Brain pericyte (primary cell): Measurements from ENCODE around the gene HERC6.
"Not testable (repeated sequence)": the region's sequence is repeated elsewhere in the genome, so short reads cannot be mapped to it uniquely, and the experiment has no call there.

Experiments
- DNase-seq: peaks from one replicate; pipeline ENCODE4 v3.0.0-alpha.2; 2012; ENCODE audit warnings: low read depth, low spot score

HERC6 gene

DNA sequence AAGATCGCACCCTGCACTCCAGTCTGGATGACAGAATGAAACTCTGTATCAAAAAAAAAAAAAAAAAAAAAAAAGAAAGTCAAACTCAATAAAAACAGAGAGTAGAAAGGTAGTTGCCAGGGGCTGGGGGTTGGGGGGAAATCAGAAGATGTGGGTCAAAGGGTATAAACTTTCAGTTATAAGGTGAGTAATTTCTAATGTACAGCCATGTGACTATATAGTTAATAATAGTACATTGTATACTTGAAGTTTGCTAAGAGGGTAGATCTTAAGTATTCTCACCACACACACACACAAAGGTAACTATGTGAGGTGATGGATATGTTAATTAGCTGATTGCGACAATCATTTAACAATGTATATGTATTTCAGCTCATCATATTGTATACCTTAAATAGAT, 11.5 kb downstream of the HERC6 start:
- no peak for DNase-seq

DNA sequence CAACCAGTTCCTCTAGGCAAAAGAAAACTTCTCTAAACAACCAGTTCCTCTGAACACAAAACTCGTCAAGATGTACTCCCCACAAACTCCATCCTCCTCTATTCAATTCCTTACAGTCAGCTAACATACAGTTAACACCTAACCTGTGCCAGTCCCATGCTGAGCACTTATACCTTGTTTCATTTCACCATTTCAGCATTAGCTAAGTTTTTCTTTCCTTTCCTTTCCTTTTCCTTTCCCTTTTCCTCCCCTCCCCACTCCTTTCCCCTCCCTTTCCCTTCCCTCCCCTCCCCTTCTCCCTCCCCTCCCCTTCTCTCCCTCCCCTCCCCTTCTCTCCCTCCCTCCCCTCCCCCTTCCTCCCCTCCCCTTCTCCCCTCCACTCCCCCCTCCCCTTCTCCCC, 13.1 kb downstream of the HERC6 start:
- no peak for DNase-seq

DNA sequence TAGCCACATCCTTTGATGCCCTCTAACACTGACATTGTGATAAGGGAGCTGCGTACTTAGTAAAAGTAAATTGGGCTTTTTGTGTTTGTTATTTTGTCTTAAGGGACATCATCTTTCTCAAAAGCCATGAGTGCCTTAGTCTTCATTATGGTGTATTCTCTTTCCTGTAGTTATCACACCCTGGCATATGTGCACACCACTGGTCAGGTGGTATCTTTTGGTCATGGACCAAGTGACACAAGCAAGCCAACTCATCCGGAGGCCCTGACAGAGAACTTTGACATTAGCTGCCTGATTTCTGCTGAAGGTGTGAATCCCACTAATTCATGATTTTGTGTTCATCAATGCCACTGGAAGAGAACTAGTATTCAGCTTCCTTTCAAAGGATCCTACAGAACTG, 18.0 kb downstream of the HERC6 start:
- DNase-seq, result no peak

DNA sequence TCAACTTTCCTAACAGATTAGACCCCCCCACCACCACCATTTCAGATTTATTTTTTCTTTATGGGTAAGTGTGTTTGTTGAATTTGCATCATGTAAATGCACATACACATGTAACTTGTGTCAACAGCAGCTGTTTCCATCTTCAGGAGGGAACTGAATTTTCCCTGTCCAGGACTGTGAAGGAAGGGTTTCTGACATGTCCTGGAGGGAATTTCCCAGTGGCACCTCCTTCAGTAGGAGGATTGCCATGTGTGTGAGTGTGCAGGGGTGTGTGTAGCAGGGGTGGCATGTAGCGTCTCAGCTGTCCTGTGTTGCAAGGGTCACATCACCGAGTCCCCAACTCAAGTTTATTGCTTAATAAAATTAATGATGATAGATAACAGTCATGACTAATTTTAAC, 19.7 kb downstream of the HERC6 start:
- DNase-seq, result no peak

DNA sequence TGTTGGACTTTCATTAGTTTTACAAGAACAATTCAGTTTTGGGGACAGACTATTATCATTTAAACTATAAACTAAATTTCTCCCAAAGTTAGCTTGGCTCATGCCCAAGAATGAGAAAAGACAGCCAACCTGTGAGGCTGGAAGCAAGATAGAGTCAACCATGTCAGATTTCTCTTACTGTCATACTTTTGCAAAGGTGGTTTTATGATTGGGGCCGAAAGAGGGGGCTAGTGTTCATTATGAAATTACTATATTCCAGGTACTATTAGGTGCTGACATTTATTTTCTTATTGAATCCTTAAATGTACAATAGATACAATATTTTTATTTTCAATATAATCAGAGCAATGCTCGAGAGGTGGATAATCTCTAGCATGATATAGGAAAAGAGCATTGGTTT, 30.6 kb downstream of the HERC6 start:
- DNase-seq, result no peak

GRCh38 chr4:88409789-88410188, 31.1 kb downstream of the HERC6 start:
- DNase-seq, result no peak

GRCh38 chr4:88411491-88412096, 32.9 kb downstream of the HERC6 start:
- DNase-seq, result no peak

GRCh38 chr4:88413801-88414200, 35.1 kb downstream of the HERC6 start:
- DNase-seq, result no peak

GRCh38 chr4:88414755-88415154, 36.1 kb downstream of the HERC6 start:
- DNase-seq, result no peak

- no peak for DNase-seq
Observed at GRCh38 chr4:88415982-88416381, 37.3 kb downstream of the HERC6 start.

DNA sequence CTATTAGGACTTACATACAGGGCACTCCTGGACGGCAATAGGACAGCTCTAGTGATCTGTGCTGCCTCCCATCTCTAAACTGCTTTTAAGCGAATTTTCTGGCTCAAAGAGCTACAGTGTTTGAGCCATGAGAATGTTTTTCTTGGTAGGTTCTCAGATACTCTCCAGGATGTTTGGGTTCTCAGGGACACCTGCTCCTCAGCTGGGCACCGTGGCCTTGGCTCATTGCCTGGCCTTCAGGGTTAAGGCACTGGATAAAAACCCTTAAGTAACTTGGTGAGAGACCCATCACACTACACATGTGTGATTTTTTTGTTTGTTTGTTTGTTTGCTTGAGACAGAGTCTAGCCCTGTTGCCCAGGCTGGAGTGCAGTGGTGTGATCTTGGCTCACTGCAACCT, 39.8 kb downstream of the HERC6 start:
- peak; percentile 70 for DNase-seq

GRCh38 chr4:88419874-88420273, 41.2 kb downstream of the HERC6 start:
- no peak for DNase-seq

DNA sequence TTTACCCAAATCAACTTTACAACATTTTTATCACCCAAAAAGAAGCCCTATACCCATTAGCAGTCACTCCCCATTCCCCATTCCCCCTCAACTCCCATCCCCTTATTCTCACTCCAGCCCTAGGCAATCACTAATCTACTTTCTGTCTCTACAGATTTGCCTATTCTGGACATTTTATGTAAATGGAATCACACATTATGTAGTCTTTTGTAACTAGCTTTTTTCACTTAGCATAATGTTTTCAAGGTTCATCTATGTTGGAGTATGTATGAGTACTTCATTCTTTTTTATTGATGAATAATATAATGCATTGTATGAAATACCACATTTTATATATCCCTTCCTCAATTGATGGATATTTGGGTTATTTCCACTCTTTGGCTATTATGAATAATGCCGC, 42.2 kb downstream of the HERC6 start:
- no peak for DNase-seq

GRCh38 chr4:88422403-88422802, 43.8 kb downstream of the HERC6 start:
- no peak for DNase-seq

DNA sequence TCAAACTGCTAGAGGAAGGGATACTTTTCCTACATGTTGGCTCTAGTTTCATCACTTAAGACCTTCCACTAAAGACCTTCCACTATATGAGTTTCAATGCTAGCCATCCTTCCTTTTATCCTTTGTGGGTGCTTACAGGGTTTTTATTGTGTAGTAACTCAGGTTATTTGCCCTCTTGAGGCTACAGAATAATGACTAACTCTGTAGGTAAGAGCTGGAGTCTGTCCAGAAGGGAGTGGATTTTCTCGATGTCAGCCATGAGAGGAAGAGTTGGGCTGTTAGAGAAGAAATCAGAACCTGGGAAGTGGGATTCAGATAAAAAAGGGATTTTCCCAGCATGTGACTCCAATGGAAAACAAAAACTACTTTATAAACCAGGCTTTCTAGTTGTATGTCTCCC, 50.7 kb downstream of the HERC6 start:
- no peak for DNase-seq

DNA sequence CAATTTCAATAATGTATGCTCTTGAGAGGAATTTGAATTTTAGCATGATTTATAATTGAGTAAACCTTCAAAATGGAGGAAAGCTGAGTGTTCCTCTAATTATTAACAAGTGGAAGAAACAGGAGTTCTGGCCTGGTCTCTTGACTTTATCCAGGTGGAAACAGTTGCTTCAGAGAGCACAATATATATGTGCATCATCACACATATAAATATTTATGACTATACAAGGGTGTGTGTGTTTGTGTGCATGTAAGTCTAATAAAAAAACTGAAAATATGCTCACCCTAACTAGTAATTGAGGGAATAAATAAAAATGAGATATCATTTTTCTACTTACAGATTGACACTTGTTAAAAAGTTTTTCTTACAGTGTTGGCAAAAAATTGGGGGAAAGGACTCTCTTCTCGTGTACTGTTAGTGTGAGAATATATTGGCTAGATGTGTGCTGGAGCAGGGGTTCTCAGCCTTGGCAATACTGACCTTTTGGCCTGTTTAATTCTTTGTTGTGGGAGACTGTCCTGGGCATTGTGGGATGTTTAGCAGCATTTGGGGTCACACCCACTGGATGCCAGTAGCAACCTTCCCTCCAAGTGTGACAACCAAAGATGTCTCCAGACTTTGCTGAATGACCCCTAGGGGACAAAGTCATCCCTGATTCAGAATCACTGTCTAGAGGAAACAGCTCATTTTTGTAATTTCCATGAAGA, 57.5 kb downstream of the HERC6 start:
- no peak for DNase-seq

DNA sequence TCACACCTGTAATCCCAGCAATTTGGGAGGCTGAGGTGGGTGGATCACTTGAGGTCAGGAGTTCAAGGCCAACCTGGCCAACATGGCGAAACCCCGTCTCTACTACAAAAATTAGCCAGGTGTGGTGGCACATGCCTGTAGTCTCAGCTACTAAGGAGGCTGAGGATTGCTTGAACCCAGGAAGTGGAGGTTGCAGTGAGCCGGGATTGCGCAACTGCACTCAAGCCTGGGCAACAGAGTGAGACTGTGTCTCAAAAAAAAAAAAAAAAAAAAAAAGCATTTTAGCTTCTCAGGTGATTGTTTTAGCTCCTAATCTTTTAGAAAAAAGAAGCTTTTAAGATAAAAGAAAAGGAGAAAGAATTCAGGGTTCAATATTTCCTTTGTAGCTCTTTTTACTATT, 59.2 kb downstream of the HERC6 start:
- not testable (repeated sequence) for DNase-seq

DNA sequence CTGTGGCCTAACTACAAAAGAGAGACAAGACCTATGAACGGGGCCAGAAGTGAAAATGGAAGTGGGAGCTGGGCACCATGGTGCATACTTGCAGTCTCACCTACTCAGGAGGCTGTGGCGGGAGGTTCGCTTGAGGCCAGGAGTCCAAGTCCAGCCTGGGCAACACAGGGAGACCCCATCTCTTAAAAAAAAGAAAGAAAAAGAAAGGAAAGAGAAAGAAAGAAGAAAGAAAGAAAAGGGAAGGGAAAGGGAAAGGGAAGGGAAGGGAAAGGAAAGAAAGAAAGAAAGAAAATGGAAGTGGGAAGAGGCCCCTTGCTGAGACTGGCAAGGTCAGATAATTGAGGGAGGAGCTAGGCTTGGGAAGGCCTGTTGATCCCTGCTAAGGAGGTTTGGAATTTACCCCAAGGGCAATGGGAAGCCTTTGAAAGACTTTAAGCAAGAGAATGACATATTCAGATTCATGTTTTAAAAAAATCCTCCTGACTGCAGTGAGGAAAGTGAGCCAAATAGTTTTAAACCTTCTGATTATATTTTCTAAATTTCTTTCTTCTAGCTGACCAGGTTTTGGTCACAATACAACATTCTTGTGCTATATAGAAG, 60.6 kb downstream of the HERC6 start:
- DNase-seq, result no peak

DNA sequence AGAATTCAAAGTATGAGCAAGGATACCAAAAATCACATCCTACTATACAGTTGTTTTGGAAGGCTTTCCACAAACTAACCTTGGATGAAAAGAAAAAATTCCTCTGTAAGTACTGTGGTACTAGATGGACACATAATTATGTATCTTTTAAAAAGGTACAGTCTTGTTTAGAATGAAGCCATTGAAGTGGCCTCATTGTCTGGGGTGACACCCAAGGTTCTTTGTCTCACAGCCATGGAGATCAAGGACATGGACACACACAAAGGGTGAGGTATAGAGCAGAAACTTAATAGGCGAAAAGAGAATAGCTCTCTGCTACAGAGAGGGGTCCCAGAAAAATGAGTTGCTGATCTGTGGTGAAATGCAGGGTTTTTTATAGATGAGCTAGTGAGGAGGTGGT, 61.5 kb downstream of the HERC6 start:
- DNase-seq, result no peak

GRCh38 chr4:88441696-88442095, 63.0 kb downstream of the HERC6 start:
- DNase-seq, result no peak

DNA sequence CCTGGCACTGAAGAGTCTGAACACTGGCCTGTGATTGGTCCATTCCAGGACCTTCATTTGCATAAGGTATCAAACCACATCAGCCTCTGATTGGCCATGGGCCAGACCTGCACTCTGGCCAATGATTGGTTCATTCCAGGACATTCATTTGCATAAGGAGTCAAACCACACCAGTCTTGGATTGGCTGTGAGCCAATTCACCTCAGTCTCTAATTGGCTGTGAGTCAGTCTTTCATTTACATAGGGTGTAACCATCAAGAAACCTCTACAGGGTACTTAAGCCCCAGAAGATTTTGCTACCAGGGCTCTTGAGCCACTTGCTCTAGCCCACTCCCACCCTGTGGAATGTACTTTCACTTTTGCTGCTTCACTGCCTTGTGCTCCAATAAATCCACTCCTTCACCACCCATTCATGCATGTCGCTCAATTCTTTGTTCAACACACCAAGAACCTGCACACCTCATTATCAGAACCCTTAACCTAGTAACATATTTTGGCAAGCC, 64.1 kb downstream of the HERC6 start:
- DNase-seq, result no peak

DNA sequence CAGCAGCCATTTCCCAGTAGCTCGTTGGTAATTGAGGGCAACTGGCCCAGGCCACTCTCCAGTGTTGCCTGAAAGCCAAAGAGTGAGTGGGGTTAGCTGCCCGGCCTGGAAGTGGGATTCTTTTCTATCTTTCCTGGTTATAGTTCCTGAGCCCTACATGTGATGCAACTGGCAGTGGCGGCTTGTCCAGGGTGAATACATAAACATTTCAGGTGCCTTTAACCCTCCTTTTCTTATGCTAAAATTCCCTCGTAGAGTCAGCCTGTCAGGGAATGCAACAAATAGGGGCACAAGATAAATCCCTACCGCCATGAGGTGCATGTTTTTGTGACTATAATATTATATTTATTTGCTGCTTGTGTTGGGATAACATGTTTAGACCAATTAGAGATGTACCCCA, 64.8 kb downstream of the HERC6 start:
- no peak for DNase-seq

GRCh38 chr4:88445252-88445651, 66.6 kb downstream of the HERC6 start:
- no peak for DNase-seq
